ENCODE results near the gene P4HB.

The P4HB gene

GRCh38 chr17:81824595-81824994 lies 35.7 kb downstream of the P4HB start:
- no peaks in the 10 kb centered on the region for H4K20me1 ChIP-seq (ENCODE audit: insufficient read depth, low read length)
- H3K4me3 ChIP-seq (ENCODE audit: low read length) = no peak overlapping the region
- H3K27ac ChIP-seq (ENCODE audit: low read length) = no peak overlapping the region
- H3K79me2 ChIP-seq (ENCODE audit: low read length) = no peaks in the 10 kb centered on the region
- H3K27me3 ChIP-seq (replicated peaks; ENCODE audit: insufficient read depth, low read length) = no peaks in the 10 kb centered on the region
- DNase-seq = no peak
- no peak overlapping the region for H2AFZ ChIP-seq (ENCODE audit: low read length)
- no peaks in the 10 kb centered on the region for H3F3A ChIP-seq (ENCODE audit: insufficient read depth, low read length)
- no peaks in the 10 kb centered on the region for H3K9me2 ChIP-seq (replicated peaks; ENCODE audit: insufficient read depth, low read length)
- no peaks in the 10 kb centered on the region for H3K4me1 ChIP-seq (ENCODE audit: low read length)
- no peak overlapping the region for H3K9ac ChIP-seq (ENCODE audit: low read length)
- no peak overlapping the region for H3K4me2 ChIP-seq (ENCODE audit: low read depth, low read length)
- H3K9me3 ChIP-seq (replicated peaks; ENCODE audit: insufficient read depth, low read length) = no peaks in the 10 kb centered on the region
- H3K36me3 ChIP-seq (replicated peaks; ENCODE audit: insufficient read depth, low read length) = no peaks in the 10 kb centered on the region
- no peak for TF ChIP-seq EZH2phosphoT487 (IDR thresholded peaks at IDR 0.05; ENCODE audit: low read length)
- no peak for TF ChIP-seq EZH2 (optimal IDR thresholded peaks at IDR 0.05; ENCODE audit: low read depth, low read length)
- TF ChIP-seq CTCF (IDR thresholded peaks at IDR 0.05; ENCODE audit: low read length) = no peak

- no peak overlapping the region for H3K9ac ChIP-seq (ENCODE audit: low read length)
- H3K9me3 ChIP-seq (replicated peaks; ENCODE audit: insufficient read depth, low read length) = no peaks in the 10 kb centered on the region
- H3K9me2 ChIP-seq (replicated peaks; ENCODE audit: insufficient read depth, low read length) = no peaks in the 10 kb centered on the region
- TF ChIP-seq EZH2 (optimal IDR thresholded peaks at IDR 0.05; ENCODE audit: low read depth, low read length) (no peak), EZH2phosphoT487 (IDR thresholded peaks at IDR 0.05; ENCODE audit: low read length) (no peak), CTCF (IDR thresholded peaks at IDR 0.05; ENCODE audit: low read length) (no peak)
- H3K27me3 ChIP-seq (replicated peaks; ENCODE audit: insufficient read depth, low read length) = no peaks in the 10 kb centered on the region
- no peaks in the 10 kb centered on the region for H3K4me1 ChIP-seq (ENCODE audit: low read length)
- H4K20me1 ChIP-seq (ENCODE audit: insufficient read depth, low read length) = no peaks in the 10 kb centered on the region
- H3F3A ChIP-seq (ENCODE audit: insufficient read depth, low read length) = no peaks in the 10 kb centered on the region
- no peak overlapping the region for H3K27ac ChIP-seq (ENCODE audit: low read length)
- no peaks in the 10 kb centered on the region for H3K36me3 ChIP-seq (replicated peaks; ENCODE audit: insufficient read depth, low read length)
- no peak overlapping the region for H3K4me2 ChIP-seq (ENCODE audit: low read depth, low read length)
- no peaks in the 10 kb centered on the region for H3K79me2 ChIP-seq (ENCODE audit: low read length)
- no peak overlapping the region for H3K4me3 ChIP-seq (ENCODE audit: low read length)
- H2AFZ ChIP-seq (ENCODE audit: low read length) = no peak overlapping the region
- no peak for DNase-seq
Measured at GRCh38 chr17:81823820-81824550, 36.4 kb downstream of the P4HB start.

- no peak for DNase-seq
- Histone ChIP-seq H3K27me3 (replicated peaks; ENCODE audit: insufficient read depth, low read length) (peaks cover 2% of the 10 kb centered on the region; the same call in 1 of the 2 replicates), H3K36me3 (replicated peaks; ENCODE audit: insufficient read depth, low read length) (no peaks in the 10 kb centered on the region), H3K27ac (ENCODE audit: low read length) (no peak overlapping the region), H3K4me2 (ENCODE audit: low read depth, low read length) (no peak overlapping the region), H3K9me3 (replicated peaks; ENCODE audit: insufficient read depth, low read length) (no peaks in the 10 kb centered on the region), H4K20me1 (ENCODE audit: insufficient read depth, low read length) (no peaks in the 10 kb centered on the region), H3K79me2 (ENCODE audit: low read length) (no peaks in the 10 kb centered on the region), H3K4me3 (ENCODE audit: low read length) (no peak overlapping the region), H3K4me1 (ENCODE audit: low read length) (no peaks in the 10 kb centered on the region), H3F3A (ENCODE audit: insufficient read depth, low read length) (no peaks in the 10 kb centered on the region), H3K9me2 (replicated peaks; ENCODE audit: insufficient read depth, low read length) (no peaks in the 10 kb centered on the region), H3K9ac (ENCODE audit: low read length) (no peak overlapping the region), H2AFZ (ENCODE audit: low read length) (no peak overlapping the region)
- TF ChIP-seq EZH2phosphoT487 (IDR thresholded peaks at IDR 0.05; ENCODE audit: low read length) (no peak), CTCF (IDR thresholded peaks at IDR 0.05; ENCODE audit: low read length) (no peak), EZH2 (optimal IDR thresholded peaks at IDR 0.05; ENCODE audit: low read depth, low read length) (no peak)
Measured at GRCh38 chr17:81822996-81823819, 37.1 kb downstream of the P4HB start.
